NCI-H345 treated with DMSO at 0.1 percent for 48 hours (cell line): ENCODE data around the gene PID1.
"Not testable (repeated sequence)": the region's sequence is repeated elsewhere in the genome, so short reads cannot be mapped to it uniquely, and the experiment has no call there.

ENCODE experiments used
- DNase-seq: peaks from one replicate; lab custom pipeline; 2025; ENCODE audit not compliant: unreplicated experiment; lab: John Stamatoyannopoulos, UW

Gene PID1

GRCh38 chr2:229220254-229220653 is 50.8 kb downstream of the PID1 start:
- DNase-seq: no peak

GRCh38 chr2:229218329-229218921 is 52.7 kb downstream of the PID1 start:
- no peak for DNase-seq

- DNase-seq: no peak
Observed at GRCh38 chr2:229212241-229212640, 58.8 kb downstream of the PID1 start.

GRCh38 chr2:229210641-229211040 is 60.4 kb downstream of the PID1 start:
- DNase-seq: no peak

GRCh38 chr2:229206548-229206947 is 64.5 kb downstream of the PID1 start:
- peak; percentile 72 for DNase-seq

GRCh38 chr2:229205704-229206103 is 65.4 kb downstream of the PID1 start:
- DNase-seq: no peak

GRCh38 chr2:229202646-229203045 is 68.4 kb downstream of the PID1 start:
- no peak for DNase-seq

- no peak for DNase-seq
Observed at GRCh38 chr2:229201521-229201920, 69.6 kb downstream of the PID1 start.

GRCh38 chr2:229199267-229199666 is 71.8 kb downstream of the PID1 start:
- no peak for DNase-seq

GRCh38 chr2:229196448-229196847 is 74.6 kb downstream of the PID1 start:
- no peak for DNase-seq

GRCh38 chr2:229195346-229195947 is 75.6 kb downstream of the PID1 start:
- DNase-seq: no peak

GRCh38 chr2:229193281-229193680 is 77.8 kb downstream of the PID1 start:
- no peak for DNase-seq

GRCh38 chr2:229191413-229191812 is 79.7 kb downstream of the PID1 start:
- DNase-seq: no peak

- not testable (repeated sequence) for DNase-seq
Observed at GRCh38 chr2:229187123-229187522, 84.0 kb downstream of the PID1 start.

- DNase-seq: no peak
Observed at GRCh38 chr2:229181641-229182040, 89.4 kb downstream of the PID1 start.

GRCh38 chr2:229180658-229181057 is 90.4 kb downstream of the PID1 start:
- DNase-seq: no peak

GRCh38 chr2:229179628-229180027 is 91.5 kb downstream of the PID1 start:
- no peak for DNase-seq

GRCh38 chr2:229178706-229179105 is 92.4 kb downstream of the PID1 start:
- no peak for DNase-seq

GRCh38 chr2:229178117-229178516 is 93.0 kb downstream of the PID1 start:
- no peak for DNase-seq

GRCh38 chr2:229176136-229176535 is 95.0 kb downstream of the PID1 start:
- DNase-seq: no peak

- DNase-seq: no peak
Observed at GRCh38 chr2:229175497-229175863, 95.6 kb downstream of the PID1 start.

GRCh38 chr2:229174794-229175496 is 96.1 kb downstream of the PID1 start:
- no peak for DNase-seq
